Measurements from ENCODE around the gene HUNK. TPM values are rescaled to one million over a fixed set of nuclear protein-coding genes. Genes with fewer than 3 reads are reported as not detected.

Gene HUNK
- total and polyA plus RNA-seq, 2 experiments from 2014 or later = 6.7 to 9.2 TPM

GRCh38 chr21:31975491-31975890, 102.7 kb downstream of the HUNK start:
- Histone ChIP-seq H3K27ac (no peak overlapping the region), H3K9me3 (ENCODE audit: low read depth) (no peaks in the 10 kb centered on the region), H3K4me1 (ENCODE audit: low read depth) (peaks cover 9% of the 10 kb centered on the region), H3K4me3 (no peak overlapping the region), H3K27me3 (no peaks in the 10 kb centered on the region), H3K36me3 (no peaks in the 10 kb centered on the region)
- DNase-seq (ENCODE audit: low read depth in 1 of 2, low spot score in 1 of 2) = no peak
- TF ChIP-seq CTCF (IDR thresholded peaks at IDR 0.05; ENCODE audit: low read depth, low read length) = no peak

- H3K4me1 ChIP-seq (ENCODE audit: low read depth) = no peaks in the 10 kb centered on the region
- H3K9me3 ChIP-seq (ENCODE audit: low read depth) = no peaks in the 10 kb centered on the region
- no peak overlapping the region for H3K4me3 ChIP-seq
- H3K27me3 ChIP-seq = no peaks in the 10 kb centered on the region
- H3K36me3 ChIP-seq = no peaks in the 10 kb centered on the region
- H3K27ac ChIP-seq = no peak overlapping the region
- TF ChIP-seq CTCF (IDR thresholded peaks at IDR 0.05; ENCODE audit: low read depth, low read length) = no peak
- DNase-seq (ENCODE audit: low read depth in 1 of 2, low spot score in 1 of 2) = no peak
These were observed 105.0 kb downstream of the HUNK start for GRCh38 chr21:31977816-31978215.

- TF ChIP-seq CTCF (IDR thresholded peaks at IDR 0.05; ENCODE audit: low read depth, low read length) = no peak
- Histone ChIP-seq H3K9me3 (ENCODE audit: low read depth) (no peaks in the 10 kb centered on the region), H3K27me3 (no peaks in the 10 kb centered on the region), H3K36me3 (no peaks in the 10 kb centered on the region), H3K4me1 (ENCODE audit: low read depth) (no peaks in the 10 kb centered on the region), H3K27ac (no peak overlapping the region), H3K4me3 (no peak overlapping the region)
- DNase-seq (ENCODE audit: low read depth in 1 of 2, low spot score in 1 of 2) = no peak
These were observed 110.3 kb downstream of the HUNK start for GRCh38 chr21:31983120-31983519.

- Histone ChIP-seq H3K27ac (no peak overlapping the region), H3K4me1 (ENCODE audit: low read depth) (no peaks in the 10 kb centered on the region), H3K4me3 (no peak overlapping the region), H3K9me3 (ENCODE audit: low read depth) (no peaks in the 10 kb centered on the region), H3K36me3 (no peaks in the 10 kb centered on the region), H3K27me3 (no peaks in the 10 kb centered on the region)
- no peak for TF ChIP-seq CTCF (IDR thresholded peaks at IDR 0.05; ENCODE audit: low read depth, low read length)
- DNase-seq (ENCODE audit: low read depth in 1 of 2, low spot score in 1 of 2) = no peak
These were observed 110.7 kb downstream of the HUNK start for GRCh38 chr21:31983554-31983953.

- Histone ChIP-seq H3K27ac (no peak overlapping the region), H3K4me3 (no peak overlapping the region), H3K9me3 (ENCODE audit: low read depth) (no peaks in the 10 kb centered on the region), H3K36me3 (no peaks in the 10 kb centered on the region), H3K4me1 (ENCODE audit: low read depth) (no peaks in the 10 kb centered on the region), H3K27me3 (no peaks in the 10 kb centered on the region)
- no peak for TF ChIP-seq CTCF (IDR thresholded peaks at IDR 0.05; ENCODE audit: low read depth, low read length)
- no peak for DNase-seq (ENCODE audit: low read depth in 1 of 2, low spot score in 1 of 2)
These were observed 112.6 kb downstream of the HUNK start for GRCh38 chr21:31985398-31985797.

Data from cardiac muscle cell (in vitro differentiated cells and primary cell).